Vagina (tissue), 2 donors: ENCODE data around the gene ADO.

Experiments
- POLR2A ChIP-seq, 2 donors: fragments of 450-650 bp; IDR thresholded peaks; one replicate each; pipeline ENCODE4 v1.6.1; 2017; ENCODE audit warnings: antibody characterized with exemption in 2 of 2, mild to moderate bottlenecking in 2 of 2, moderate library complexity in 2 of 2
- POLR2AphosphoS5 ChIP-seq, 2 donors: sonication (generic); formaldehyde crosslinking; IDR thresholded peaks; one replicate each; pipeline ENCODE4 v1.9.0; 2017; ENCODE audit warnings: antibody characterized with exemption in 2 of 2, mild to moderate bottlenecking in 2 of 2, low read depth in 1 of 2; ENCODE audit not compliant: insufficient read depth in 1 of 2
- TF ChIP-seq, protein P1 (sequence below), 3 experiments: fragments of 450-650 bp in 2 of 3; fragments of 200-600 bp in 1 of 3; sonication (generic) in 1 of 3; IDR thresholded peaks; one replicate each; pipeline ENCODE4 v1.5.1; 2017 to 2019; ENCODE audit warnings: antibody characterized with exemption in 3 of 3, mild to moderate bottlenecking in 2 of 3, moderate library complexity in 2 of 3

DNA sequence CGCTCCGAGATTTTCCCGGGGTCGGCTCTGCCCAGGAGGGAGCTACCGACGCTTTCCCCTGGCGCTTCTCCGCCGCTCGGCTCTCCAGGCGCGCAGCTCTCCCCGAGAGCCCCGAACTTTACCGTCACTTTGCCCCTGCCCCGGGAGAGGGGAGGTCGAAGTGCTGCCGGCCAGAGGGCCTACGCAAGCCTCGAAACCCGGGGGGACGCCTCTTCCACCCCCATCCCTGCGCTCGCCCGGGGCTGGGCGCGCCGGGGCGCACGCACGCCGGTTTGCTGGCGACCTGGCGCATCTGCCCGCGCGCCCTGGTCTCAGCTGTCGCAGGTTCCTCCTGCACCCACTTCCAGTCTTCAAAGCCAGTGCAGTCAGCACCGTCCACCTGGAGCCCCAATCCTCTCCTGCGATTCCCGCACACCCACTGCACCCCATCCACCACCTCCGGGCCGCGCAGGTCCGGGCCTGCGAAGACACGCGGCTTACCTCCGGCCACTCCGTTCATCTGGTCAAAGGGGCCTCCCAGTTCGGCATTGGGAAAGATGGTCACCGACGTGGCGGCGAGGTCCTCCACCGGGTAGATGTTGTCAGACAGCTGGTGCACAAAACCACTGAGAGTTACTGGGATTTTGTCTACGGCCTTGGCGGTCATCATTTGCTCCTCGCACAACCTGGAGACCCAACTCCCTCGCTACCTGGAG is 11.0 kb downstream of the ADO start:
- TF ChIP-seq, protein P1, sequence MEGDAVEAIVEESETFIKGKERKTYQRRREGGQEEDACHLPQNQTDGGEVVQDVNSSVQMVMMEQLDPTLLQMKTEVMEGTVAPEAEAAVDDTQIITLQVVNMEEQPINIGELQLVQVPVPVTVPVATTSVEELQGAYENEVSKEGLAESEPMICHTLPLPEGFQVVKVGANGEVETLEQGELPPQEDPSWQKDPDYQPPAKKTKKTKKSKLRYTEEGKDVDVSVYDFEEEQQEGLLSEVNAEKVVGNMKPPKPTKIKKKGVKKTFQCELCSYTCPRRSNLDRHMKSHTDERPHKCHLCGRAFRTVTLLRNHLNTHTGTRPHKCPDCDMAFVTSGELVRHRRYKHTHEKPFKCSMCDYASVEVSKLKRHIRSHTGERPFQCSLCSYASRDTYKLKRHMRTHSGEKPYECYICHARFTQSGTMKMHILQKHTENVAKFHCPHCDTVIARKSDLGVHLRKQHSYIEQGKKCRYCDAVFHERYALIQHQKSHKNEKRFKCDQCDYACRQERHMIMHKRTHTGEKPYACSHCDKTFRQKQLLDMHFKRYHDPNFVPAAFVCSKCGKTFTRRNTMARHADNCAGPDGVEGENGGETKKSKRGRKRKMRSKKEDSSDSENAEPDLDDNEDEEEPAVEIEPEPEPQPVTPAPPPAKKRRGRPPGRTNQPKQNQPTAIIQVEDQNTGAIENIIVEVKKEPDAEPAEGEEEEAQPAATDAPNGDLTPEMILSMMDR (IDR thresholded peaks at IDR 0.05), result no peak
- TF ChIP-seq POLR2AphosphoS5 (IDR thresholded peaks at IDR 0.05; ENCODE audit: insufficient read depth in 1 of 2, low read depth in 1 of 2), result no peak
- no peak for TF ChIP-seq POLR2A (IDR thresholded peaks at IDR 0.05)
